Fibroblast of skin of scalp (primary cell): ENCODE results near the gene CD302. TPM values are rescaled to one million over a fixed set of nuclear protein-coding genes. Genes with fewer than 3 reads are reported as not detected.
"Not testable (repeated sequence)": the region's sequence is repeated elsewhere in the genome, so short reads cannot be mapped to it uniquely, and the experiment has no call there.

Experiments used
- DNase-seq: peaks from one replicate; pipeline ENCODE4 v3.0.0-alpha.2; 2013
- polyA plus RNA-seq, 2 experiments: library from polyadenylated mRNA; unstranded; fragments of 120-200 nt; gene quantifications; one replicate each; pipeline ENCODE4 v1.2.1, GENCODE V29; 2013; ENCODE audit not compliant: insufficient read length in 2 of 2

Gene CD302
- polyA plus RNA-seq (2013, experiment 1 of 2; ENCODE audit: insufficient read length), result 7.3 TPM
- 8.5 TPM for polyA plus RNA-seq (2013, experiment 2 of 2; ENCODE audit: insufficient read length)

- peak; percentile 47 for DNase-seq
Measured at GRCh38 chr2:159797543-159798375, at the start of gene CD302. CD302 (minus strand) TSS chr2:159798208; CDS start chr2:159798198, 10 bp downstream.

GRCh38 chr2:159846564-159846963 lies 48.6 kb upstream of the CD302 start:
- no peak for DNase-seq

GRCh38 chr2:159840616-159841015 lies 42.6 kb upstream of the CD302 start:
- no peak for DNase-seq

GRCh38 chr2:159832858-159833257 lies 34.9 kb upstream of the CD302 start:
- DNase-seq, result no peak

- DNase-seq, result no peak
Measured at GRCh38 chr2:159832026-159832425, 34.0 kb upstream of the CD302 start.

GRCh38 chr2:159829376-159829775 lies 31.4 kb upstream of the CD302 start:
- DNase-seq, result no peak

GRCh38 chr2:159828738-159829137 lies 30.7 kb upstream of the CD302 start:
- peak; percentile 13 for DNase-seq

- DNase-seq, result not testable (repeated sequence)
Measured at GRCh38 chr2:159822478-159822833, 24.4 kb upstream of the CD302 start.

- not testable (repeated sequence) for DNase-seq
Measured at GRCh38 chr2:159821775-159822477, 23.9 kb upstream of the CD302 start.

GRCh38 chr2:159818940-159819339 lies 20.9 kb upstream of the CD302 start:
- no peak for DNase-seq

GRCh38 chr2:159817283-159817682 lies 19.3 kb upstream of the CD302 start:
- no peak for DNase-seq

GRCh38 chr2:159811232-159811631 lies 13.2 kb upstream of the CD302 start:
- DNase-seq, result peak; percentile 11

GRCh38 chr2:159808032-159808425 lies 10.0 kb upstream of the CD302 start:
- peak; percentile 9 for DNase-seq

- peak; percentile 59 for DNase-seq
Measured at GRCh38 chr2:159807183-159808031, 9.4 kb upstream of the CD302 start.

GRCh38 chr2:159804941-159805340 lies 6.9 kb upstream of the CD302 start:
- no peak for DNase-seq

GRCh38 chr2:159803235-159803962 lies 5.4 kb upstream of the CD302 start:
- no peak for DNase-seq

GRCh38 chr2:159802673-159803072 lies 4.7 kb upstream of the CD302 start:
- DNase-seq, result no peak

- no peak for DNase-seq
Measured at GRCh38 chr2:159799833-159800232, 1.8 kb upstream of the CD302 start.

- no peak for DNase-seq
Measured at GRCh38 chr2:159798376-159798725, 343 bp upstream of the CD302 start.

- DNase-seq, result no peak
Measured at GRCh38 chr2:159797225-159797542, 824 bp downstream of the CD302 start.

GRCh38 chr2:159795841-159796690 lies 1.9 kb downstream of the CD302 start:
- peak; percentile 25 for DNase-seq
